Epithelial cell of proximal tubule (primary cell): ENCODE data around the gene DIS3. TPM values are rescaled to one million over a fixed set of nuclear protein-coding genes. Genes with fewer than 3 reads are reported as not detected.
"Not testable (repeated sequence)": the region's sequence is repeated elsewhere in the genome, so short reads cannot be mapped to it uniquely, and the experiment has no call there.

Experiments
- DNase-seq: peaks from one replicate; pipeline ENCODE4 v3.0.0-alpha.2; 2011; ENCODE audit warnings: low read depth
- H3K4me3 ChIP-seq: 2 replicates; pipeline ENCODE4 v1.5.1; 2011; ENCODE audit warnings: low read depth, mild to moderate bottlenecking, low read length
- CTCF ChIP-seq: conservative IDR thresholded peaks from 2 replicates; pipeline ENCODE4 v1.5.1; 2012; ENCODE audit warnings: low read depth, mild to moderate bottlenecking, low read length
- total RNA-seq: library from RNA; depleted of rRNA; stranded (reverse); fragments of >200 nt; gene quantifications from 2 replicates; pipeline ENCODE4 v1.2.3, GENCODE V29; 2015

The DIS3 gene
- total RNA-seq, 1 donor from 2014 or later: 27.4 TPM

GRCh38 chr13:72745260-72745659 lies 36.4 kb downstream of the DIS3 start:
- DNase-seq: no peak
- H3K4me3 ChIP-seq: no peak overlapping the region
- no peak for TF ChIP-seq CTCF

DNA sequence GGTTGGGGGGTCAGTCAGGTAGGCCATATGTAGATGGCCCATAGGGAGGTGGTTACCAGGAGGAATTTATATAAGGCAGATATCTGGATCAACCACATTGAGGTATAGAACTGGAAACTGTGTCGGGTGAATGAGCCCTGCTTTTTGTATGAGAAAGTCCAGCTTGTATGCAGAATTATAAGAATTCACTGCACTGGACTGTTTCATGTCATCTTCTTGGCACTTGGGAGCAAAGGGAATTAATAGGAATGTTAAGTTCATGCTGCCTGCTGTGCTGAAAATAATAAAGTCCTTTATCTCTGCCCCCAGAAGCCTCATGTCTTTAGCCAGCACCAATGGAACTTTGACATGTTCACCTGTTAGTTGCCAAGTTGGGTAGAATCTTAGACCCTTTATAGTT lies 41.7 kb downstream of the DIS3 start:
- H3K4me3 ChIP-seq: no peak overlapping the region
- no peak for DNase-seq
- TF ChIP-seq CTCF: no peak

- no peak for TF ChIP-seq CTCF
- DNase-seq: no peak
- peak overlapping the region; percentile 3 for H3K4me3 ChIP-seq
Observed at GRCh38 chr13:72737033-72737432, 44.7 kb downstream of the DIS3 start.

GRCh38 chr13:72728290-72728605 lies 53.5 kb downstream of the DIS3 start:
- no peak for DNase-seq
- H3K4me3 ChIP-seq: peak overlapping the region; percentile 98
- TF ChIP-seq CTCF: no peak

- TF ChIP-seq CTCF: no peak
- H3K4me3 ChIP-seq: peak within 1 kb of the TSS; percentile 98
- peak; percentile 82 for DNase-seq
Observed at GRCh38 chr13:72727417-72728289, 54.0 kb downstream of the DIS3 start, which contains the start of the genes BORA and MZT1. Gene BORA (plus strand): TSS chr13:72727923. CDS start chr13:72728941, 1,018 bp downstream. Gene MZT1 (minus strand): TSS chr13:72727629. CDS start chr13:72727602, 27 bp downstream.

DNA sequence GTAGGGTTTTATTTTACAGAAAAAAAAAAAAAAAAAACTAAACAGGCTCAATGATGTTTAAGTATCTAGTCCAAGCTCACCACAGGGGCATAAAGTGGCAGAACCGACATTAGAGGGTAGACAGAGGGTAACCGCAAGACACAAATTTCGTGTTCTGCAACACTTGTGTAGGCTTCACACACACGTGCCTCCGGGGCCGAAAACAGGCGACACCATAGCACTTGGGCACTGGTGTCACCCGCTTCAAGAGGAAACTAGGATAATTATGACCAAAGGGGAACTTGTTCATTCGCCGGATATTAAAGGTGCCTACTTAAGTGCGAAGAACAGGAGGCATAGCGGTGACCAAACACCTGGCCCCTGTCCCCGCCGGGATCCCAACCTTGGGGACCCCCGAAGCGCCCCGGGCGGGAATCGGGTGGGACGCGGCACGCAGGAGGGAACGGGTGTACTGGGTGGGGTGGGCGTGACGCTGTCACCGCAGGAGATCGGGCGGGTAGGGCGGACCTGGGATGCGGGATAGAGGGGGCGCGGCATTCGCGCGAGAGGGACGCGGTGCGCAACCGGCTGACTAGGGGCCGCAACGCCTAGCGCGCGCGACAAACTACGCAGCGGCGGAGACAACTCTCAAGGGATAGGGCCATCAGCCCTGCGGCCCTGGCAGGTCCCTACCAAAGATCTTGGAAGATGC lies 54.8 kb downstream of the DIS3 start:
- no peak for DNase-seq
- peak overlapping the region; percentile 98 for H3K4me3 ChIP-seq
- TF ChIP-seq CTCF: no peak

- H3K4me3 ChIP-seq: peak overlapping the region; percentile 98
- DNase-seq: not testable (repeated sequence)
Observed at GRCh38 chr13:72726185-72726584, 55.5 kb downstream of the DIS3 start.
